Skeletal muscle cell (primary cell): ENCODE results near the gene SRP9.
"Not testable (repeated sequence)": the region's sequence is repeated elsewhere in the genome, so short reads cannot be mapped to it uniquely, and the experiment has no call there.

ENCODE experiments used
- DNase-seq: peaks from one replicate; pipeline ENCODE4 v3.0.0-alpha.2; 2010; ENCODE audit warnings: low read depth
- H3K4me3 ChIP-seq: 2 replicates; pipeline ENCODE4 v1.5.1; 2011; ENCODE audit warnings: low read depth, mild to moderate bottlenecking, control low read depth, low read length, moderate library complexity

The SRP9 gene

GRCh38 chr1:225754940-225755641 is 22.5 kb upstream of the SRP9 start:
- H3K4me3 ChIP-seq, result no peak overlapping the region
- DNase-seq, result peak; percentile 81

GRCh38 chr1:225755671-225756319 is 21.8 kb upstream of the SRP9 start:
- H3K4me3 ChIP-seq, result no peak overlapping the region

GRCh38 chr1:225757927-225758656 is 19.5 kb upstream of the SRP9 start:
- no peak overlapping the region for H3K4me3 ChIP-seq
- DNase-seq, result no peak

More at GRCh38 chr1:225755671-225756319, 21.8 kb upstream of the SRP9 start:
- no peak for DNase-seq

- H3K4me3 ChIP-seq, DNase-seq: not testable (repeated sequence)
Observed at GRCh38 chr1:225759972-225760371, 17.7 kb upstream of the SRP9 start.

- H3K4me3 ChIP-seq, result no peak overlapping the region
- no peak for DNase-seq
Observed at GRCh38 chr1:225760531-225760930, 17.1 kb upstream of the SRP9 start.

GRCh38 chr1:225761395-225761794 is 16.2 kb upstream of the SRP9 start:
- not testable (repeated sequence) for DNase-seq, H3K4me3 ChIP-seq

- DNase-seq, result no peak
- no peak overlapping the region for H3K4me3 ChIP-seq
Observed at GRCh38 chr1:225762002-225762441, 15.6 kb upstream of the SRP9 start.

GRCh38 chr1:225762444-225762843 is 15.2 kb upstream of the SRP9 start:
- no peak for DNase-seq
- H3K4me3 ChIP-seq, result no peak overlapping the region

GRCh38 chr1:225763716-225764548 is 13.7 kb upstream of the SRP9 start:
- DNase-seq, result no peak
- no peak overlapping the region for H3K4me3 ChIP-seq

GRCh38 chr1:225765982-225766674 is 11.5 kb upstream of the SRP9 start:
- no peak for DNase-seq
- no peak overlapping the region for H3K4me3 ChIP-seq

- no peak overlapping the region for H3K4me3 ChIP-seq
Observed at GRCh38 chr1:225766967-225767633, 10.5 kb upstream of the SRP9 start.

GRCh38 chr1:225767634-225768540 is 9.7 kb upstream of the SRP9 start:
- DNase-seq, result no peak
- no peak overlapping the region for H3K4me3 ChIP-seq

More at GRCh38 chr1:225766967-225767633, 10.5 kb upstream of the SRP9 start:
- DNase-seq, result peak; percentile 88

- no peak for DNase-seq
- no peak overlapping the region for H3K4me3 ChIP-seq
Observed at GRCh38 chr1:225768662-225769426, 8.8 kb upstream of the SRP9 start.

GRCh38 chr1:225769687-225770086 is 7.9 kb upstream of the SRP9 start:
- H3K4me3 ChIP-seq, result no peak overlapping the region
- no peak for DNase-seq

GRCh38 chr1:225770561-225771248 is 6.9 kb upstream of the SRP9 start:
- DNase-seq, result no peak
- H3K4me3 ChIP-seq, result no peak overlapping the region

GRCh38 chr1:225771661-225772322 is 5.8 kb upstream of the SRP9 start:
- no peak for DNase-seq
- H3K4me3 ChIP-seq, result no peak overlapping the region
